ENCODE data around the gene VSIG8.

DNA sequence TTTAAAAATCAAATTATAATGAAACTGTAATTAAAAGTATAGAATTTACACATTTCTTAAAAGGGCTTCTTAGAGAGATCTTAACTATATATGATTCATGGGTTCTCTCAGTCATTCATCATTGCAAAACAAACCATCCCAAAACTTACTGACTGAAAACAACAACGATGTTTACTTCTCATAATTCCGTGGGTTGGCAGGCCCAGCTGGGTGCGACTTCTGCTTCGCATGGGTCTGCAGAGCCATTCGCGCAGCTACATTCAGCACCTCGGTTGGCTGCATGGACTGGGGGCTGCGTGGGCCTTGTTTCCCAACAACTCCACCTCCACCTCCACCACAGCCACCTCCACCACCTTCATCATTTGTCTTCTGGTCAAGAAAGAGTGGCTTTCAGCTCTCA is 31.7 kb downstream of the VSIG8 start:
- TF ChIP-seq, protein P1, sequence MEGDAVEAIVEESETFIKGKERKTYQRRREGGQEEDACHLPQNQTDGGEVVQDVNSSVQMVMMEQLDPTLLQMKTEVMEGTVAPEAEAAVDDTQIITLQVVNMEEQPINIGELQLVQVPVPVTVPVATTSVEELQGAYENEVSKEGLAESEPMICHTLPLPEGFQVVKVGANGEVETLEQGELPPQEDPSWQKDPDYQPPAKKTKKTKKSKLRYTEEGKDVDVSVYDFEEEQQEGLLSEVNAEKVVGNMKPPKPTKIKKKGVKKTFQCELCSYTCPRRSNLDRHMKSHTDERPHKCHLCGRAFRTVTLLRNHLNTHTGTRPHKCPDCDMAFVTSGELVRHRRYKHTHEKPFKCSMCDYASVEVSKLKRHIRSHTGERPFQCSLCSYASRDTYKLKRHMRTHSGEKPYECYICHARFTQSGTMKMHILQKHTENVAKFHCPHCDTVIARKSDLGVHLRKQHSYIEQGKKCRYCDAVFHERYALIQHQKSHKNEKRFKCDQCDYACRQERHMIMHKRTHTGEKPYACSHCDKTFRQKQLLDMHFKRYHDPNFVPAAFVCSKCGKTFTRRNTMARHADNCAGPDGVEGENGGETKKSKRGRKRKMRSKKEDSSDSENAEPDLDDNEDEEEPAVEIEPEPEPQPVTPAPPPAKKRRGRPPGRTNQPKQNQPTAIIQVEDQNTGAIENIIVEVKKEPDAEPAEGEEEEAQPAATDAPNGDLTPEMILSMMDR (conservative IDR thresholded peaks at IDR 0.05 in 1 of 2, IDR thresholded peaks at IDR 0.05 in 1 of 2; ENCODE audit: low read depth in 1 of 2, low read length in 2 of 2) = no peak
- no peak for TF ChIP-seq EZH2 (IDR thresholded peaks at IDR 0.05; ENCODE audit: low read length, missing control alignments)
